Subcutaneous adipose tissue (tissue), 4 donors: Measurements from ENCODE around the gene FLYWCH2. TPM values are rescaled to one million over a fixed set of nuclear protein-coding genes. Genes with fewer than 3 reads are reported as not detected.

Source experiments
- total RNA-seq, 4 donors: library from RNA; depleted of rRNA; stranded (reverse); fragments of >200 nt; gene quantifications; one replicate each; pipeline ENCODE4 v1.1.0, GENCODE V29; 2016
- TF ChIP-seq, protein P1 (sequence below): fragments of 450-650 bp; IDR thresholded peaks from one replicate; pipeline ENCODE4 v1.5.1; 2016; ENCODE audit warnings: low read depth, mild to moderate bottlenecking, control low read depth, antibody characterized with exemption, moderate library complexity

The FLYWCH2 gene
- total RNA-seq, 4 donors from 2014 or later = 20.5 to 61.4 (median 29.1) TPM

GRCh38 chr16:2930236-2930635 lies 47.2 kb downstream of the FLYWCH2 start:
- TF ChIP-seq, protein P1, sequence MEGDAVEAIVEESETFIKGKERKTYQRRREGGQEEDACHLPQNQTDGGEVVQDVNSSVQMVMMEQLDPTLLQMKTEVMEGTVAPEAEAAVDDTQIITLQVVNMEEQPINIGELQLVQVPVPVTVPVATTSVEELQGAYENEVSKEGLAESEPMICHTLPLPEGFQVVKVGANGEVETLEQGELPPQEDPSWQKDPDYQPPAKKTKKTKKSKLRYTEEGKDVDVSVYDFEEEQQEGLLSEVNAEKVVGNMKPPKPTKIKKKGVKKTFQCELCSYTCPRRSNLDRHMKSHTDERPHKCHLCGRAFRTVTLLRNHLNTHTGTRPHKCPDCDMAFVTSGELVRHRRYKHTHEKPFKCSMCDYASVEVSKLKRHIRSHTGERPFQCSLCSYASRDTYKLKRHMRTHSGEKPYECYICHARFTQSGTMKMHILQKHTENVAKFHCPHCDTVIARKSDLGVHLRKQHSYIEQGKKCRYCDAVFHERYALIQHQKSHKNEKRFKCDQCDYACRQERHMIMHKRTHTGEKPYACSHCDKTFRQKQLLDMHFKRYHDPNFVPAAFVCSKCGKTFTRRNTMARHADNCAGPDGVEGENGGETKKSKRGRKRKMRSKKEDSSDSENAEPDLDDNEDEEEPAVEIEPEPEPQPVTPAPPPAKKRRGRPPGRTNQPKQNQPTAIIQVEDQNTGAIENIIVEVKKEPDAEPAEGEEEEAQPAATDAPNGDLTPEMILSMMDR = no peak

- TF ChIP-seq, protein P1 = no peak
These were observed 50.1 kb downstream of the FLYWCH2 start for GRCh38 chr16:2933136-2933535.

DNA sequence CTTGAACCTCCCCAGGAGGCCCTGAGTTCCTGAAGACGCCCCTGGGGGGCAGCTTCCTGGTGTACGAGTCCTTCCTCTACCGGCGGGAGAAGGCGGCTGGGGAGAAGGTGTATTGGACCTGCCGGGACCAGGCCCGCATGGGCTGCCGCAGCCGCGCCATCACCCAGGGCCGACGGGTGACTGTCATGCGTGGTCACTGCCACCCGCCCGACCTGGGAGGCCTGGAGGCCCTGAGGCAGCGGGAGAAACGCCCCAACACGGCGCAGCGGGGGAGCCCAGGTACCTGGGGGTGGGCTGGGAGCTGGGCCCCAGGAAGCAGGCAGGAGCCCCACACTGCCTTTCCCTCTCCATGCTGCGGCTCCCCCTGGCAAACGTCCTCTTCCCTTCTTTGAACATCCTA lies 50.7 kb downstream of the FLYWCH2 start:
- TF ChIP-seq, protein P1 = no peak

- TF ChIP-seq, protein P1 = no peak
These were observed 51.4 kb downstream of the FLYWCH2 start for GRCh38 chr16:2934450-2934849.

DNA sequence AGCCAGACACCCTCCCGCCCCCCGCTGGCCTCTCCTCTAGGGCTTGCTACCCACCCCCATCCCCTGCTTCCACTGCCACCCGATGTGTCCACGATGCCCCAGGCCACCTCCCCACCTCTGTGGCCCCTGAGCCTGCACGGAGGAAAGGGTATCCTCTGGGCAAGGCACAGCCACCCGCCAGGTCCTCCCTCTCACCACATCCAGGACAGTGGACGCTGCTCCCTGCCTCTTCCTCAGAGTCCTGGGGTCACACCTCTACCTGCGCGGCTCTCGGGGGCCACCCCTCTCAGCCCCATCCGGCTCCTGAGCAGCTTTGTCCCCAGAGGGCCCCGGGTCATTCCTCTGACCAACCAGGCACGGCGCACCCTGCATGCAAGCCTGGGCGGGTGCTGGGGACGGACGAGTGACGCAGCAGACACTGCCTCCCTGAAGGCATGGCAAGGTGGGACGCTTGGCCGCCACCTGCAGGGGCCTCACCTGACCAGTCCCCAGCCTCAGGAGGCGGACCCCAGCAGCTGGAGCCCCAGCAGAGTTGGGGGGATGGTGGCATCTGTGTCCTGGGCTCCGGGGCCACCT lies 53.5 kb downstream of the FLYWCH2 start:
- TF ChIP-seq, protein P1 = no peak

GRCh38 chr16:2937170-2937569 lies 54.2 kb downstream of the FLYWCH2 start:
- TF ChIP-seq, protein P1 = no peak

GRCh38 chr16:2938206-2938605 lies 55.2 kb downstream of the FLYWCH2 start:
- TF ChIP-seq, protein P1 = no peak
